Ishikawa (cell line): ENCODE results near the gene CFAP119.

Source experiments
- CEBPB ChIP-seq: IDR thresholded peaks from 2 replicates; pipeline ENCODE4 v1.6.1; 2012
- EP300 ChIP-seq: IDR thresholded peaks from 2 replicates; pipeline ENCODE4 v1.6.1; 2012; ENCODE audit warnings: borderline replicate concordance
- MAX ChIP-seq: IDR thresholded peaks from 2 replicates; pipeline ENCODE4 v1.6.1; 2012
- REST ChIP-seq: IDR thresholded peaks from 2 replicates; pipeline ENCODE4 v1.6.1; 2012; ENCODE audit warnings: low read depth, mild to moderate bottlenecking
- TAF1 ChIP-seq: IDR thresholded peaks from 2 replicates; pipeline ENCODE4 v1.6.1; 2012; ENCODE audit warnings: low read depth, mild to moderate bottlenecking
- TCF12 ChIP-seq: IDR thresholded peaks from 2 replicates; pipeline ENCODE4 v1.6.1; 2012; ENCODE audit warnings: low read depth
- USF1 ChIP-seq: IDR thresholded peaks from 2 replicates; pipeline ENCODE4 v1.6.1; 2012
- YY1 ChIP-seq: IDR thresholded peaks from 2 replicates; pipeline ENCODE4 v1.6.1; 2012; ENCODE audit warnings: low read depth

- TF ChIP-seq MAX: no peak
- TF ChIP-seq TAF1: no peak
- TF ChIP-seq REST: no peak
- TF ChIP-seq YY1: no peak
- no peak for TF ChIP-seq TCF12
- TF ChIP-seq EP300: no peak
- no peak for TF ChIP-seq CEBPB
- no peak for TF ChIP-seq USF1
Observed at GRCh38 chr16:30766933-30767284, 5.0 kb upstream of the CFAP119 start.
